GM23338 (cell line): ENCODE measurements around the gene PHLDB3. TPM values are rescaled to one million over a fixed set of nuclear protein-coding genes. Genes with fewer than 3 reads are reported as not detected.

Source experiments
- ATAC-seq: fragments of 200-7000 bp; cut with Tn5 transposase; 3 replicates; pipeline ENCODE4 v1.9.1; 2020
- DNase-seq: peaks from one replicate; pipeline ENCODE4 v3.0.0-alpha.2; 2015; ENCODE audit warnings: low spot score
- H2AFZ ChIP-seq: fragments of 200-600 bp; sonication (generic); 2 replicates; pipeline ENCODE4 v1.8.0; 2016; ENCODE audit warnings: antibody characterized with exemption, mild to moderate bottlenecking, moderate library complexity
- H3F3A ChIP-seq: fragments of 200-600 bp; sonication (generic); replicated peaks from 2 replicates; pipeline ENCODE4 v1.8.0; 2017; ENCODE audit warnings: antibody characterized with exemption, mixed run types, low read depth
- H3K27ac ChIP-seq: fragments of 200-600 bp; sonication (generic); 2 replicates; pipeline ENCODE4 v1.6.1; 2016; ENCODE audit warnings: low read depth
- H3K27me3 ChIP-seq: fragments of 200-600 bp; sonication (generic); 2 replicates; pipeline ENCODE4 v1.8.0; 2016; ENCODE audit warnings: mild to moderate bottlenecking, mixed run types, moderate library complexity; ENCODE audit not compliant: insufficient read depth
- H3K36me3 ChIP-seq: fragments of 200-600 bp; sonication (generic); 2 replicates; pipeline ENCODE4 v1.8.0; 2016; ENCODE audit warnings: mild to moderate bottlenecking; ENCODE audit not compliant: insufficient read depth
- H3K4me1 ChIP-seq: fragments of 200-600 bp; sonication (generic); 2 replicates; pipeline ENCODE4 v1.8.0; 2016; ENCODE audit warnings: mild to moderate bottlenecking, moderate library complexity; ENCODE audit not compliant: insufficient read depth
- H3K4me2 ChIP-seq: fragments of 200-600 bp; sonication (generic); 2 replicates; pipeline ENCODE4 v1.7.1; 2017; ENCODE audit warnings: mixed run types
- H3K4me3 ChIP-seq: fragments of 200-600 bp; sonication (generic); 2 replicates; pipeline ENCODE4 v1.6.1; 2016; ENCODE audit warnings: mixed run types
- H3K79me2 ChIP-seq: fragments of 200-600 bp; sonication (generic); replicated peaks from 2 replicates; pipeline ENCODE4 v1.8.0; 2017; ENCODE audit warnings: mild to moderate bottlenecking; ENCODE audit not compliant: insufficient read depth
- H3K9me2 ChIP-seq: fragments of 200-600 bp; sonication (generic); 2 replicates; pipeline ENCODE4 v1.8.0; 2017; ENCODE audit not compliant: insufficient read depth
- H4K20me1 ChIP-seq: fragments of 200-600 bp; sonication (generic); replicated peaks from 2 replicates; pipeline ENCODE4 v1.8.0; 2017; ENCODE audit warnings: mild to moderate bottlenecking; ENCODE audit not compliant: insufficient read depth
- H3K27ac Mint-ChIP-seq: 2 replicates; pipeline ENCODE4 v1.8.0; 2020; ENCODE audit warnings: inconsistent platforms, mild to moderate bottlenecking, moderate library complexity, mixed read lengths
- H3K27me3 Mint-ChIP-seq: 3 replicates; pipeline ENCODE4 v1.8.0; 2022; ENCODE audit warnings: low read depth, mild to moderate bottlenecking, moderate library complexity, mixed read lengths, inconsistent platforms; ENCODE audit not compliant: insufficient read depth, poor library complexity
- H3K36me3 Mint-ChIP-seq: 3 replicates; pipeline ENCODE4 v1.8.0; 2021; ENCODE audit warnings: low read depth, mild to moderate bottlenecking, inconsistent platforms, moderate library complexity, mixed read lengths
- H3K4me1 Mint-ChIP-seq: 3 replicates; pipeline ENCODE4 v1.8.0; 2020; ENCODE audit warnings: mild to moderate bottlenecking, inconsistent platforms, mixed read lengths
- H3K4me3 Mint-ChIP-seq: 3 replicates; pipeline ENCODE4 v1.8.0; 2021; ENCODE audit warnings: moderate library complexity, mild to moderate bottlenecking, inconsistent platforms, mixed read lengths
- H3K9me3 Mint-ChIP-seq: 3 replicates; pipeline ENCODE4 v1.8.0; 2020; ENCODE audit warnings: moderate library complexity, mild to moderate bottlenecking, inconsistent platforms, mixed read lengths
- CREB1 ChIP-seq: fragments of 250-450 bp; sonication (Bioruptor Pico); IDR thresholded peaks from 2 replicates; pipeline ENCODE4 v1.5.0; 2020; ENCODE audit warnings: low read depth, mild to moderate bottlenecking, moderate library complexity
- NANOG ChIP-seq: IDR thresholded peaks from 2 replicates; pipeline ENCODE4 v1.6.1; 2016; ENCODE audit warnings: antibody characterized with exemption, borderline replicate concordance
- REST ChIP-seq: IDR thresholded peaks from one replicate; pipeline ENCODE4 v1.6.1; 2018; ENCODE audit warnings: antibody characterized with exemption; ENCODE audit not compliant: unreplicated experiment
- ZNF114 ChIP-seq: fragments of 250-450 bp; sonication (Bioruptor Pico); IDR thresholded peaks from 2 replicates; pipeline ENCODE4 v1.5.0; 2020; ENCODE audit warnings: mild to moderate bottlenecking, moderate library complexity
- ZNF331 ChIP-seq: fragments of 250-450 bp; sonication (Bioruptor Pico); IDR thresholded peaks from 2 replicates; pipeline ENCODE4 v1.5.0; 2020; ENCODE audit warnings: low read depth, mild to moderate bottlenecking, moderate library complexity
- ZNF462 ChIP-seq: fragments of 250-450 bp; sonication (Bioruptor Pico); IDR thresholded peaks from 2 replicates; pipeline ENCODE4 v1.5.0; 2020; ENCODE audit warnings: mild to moderate bottlenecking, moderate library complexity
- polyA plus RNA-seq: library from polyadenylated mRNA; unstranded; fragments of >200 nt; fragmentation: Nextera tagmentation; extraction: Ambion mirVana; gene quantifications from 2 replicates; pipeline ENCODE4 v1.2.1, GENCODE V29; 2016
- total RNA-seq: library from RNA; depleted of rRNA; stranded (reverse); fragments of >200 nt; shearing (Covaris generic); gene quantifications from 2 replicates; pipeline ENCODE4 v1.2.3, GENCODE V29; 2014

The PHLDB3 gene
- total and polyA plus RNA-seq, 2 experiments from 2014 or later = 6.3 to 15.4 TPM

- H3K27me3 ChIP-seq = 0 out of 2 replicates have a peak, but pooled peaks cover 8% of the 10 kb centered on the region
- peaks cover 6% of the 10 kb centered on the region; the same call in 1 of the 2 replicates for H3K4me1 ChIP-seq
- peak overlapping the region; percentile 57 for H3K4me3 ChIP-seq
- peak overlapping the region; percentile 87 for H3K4me2 ChIP-seq
- H3K27ac Mint-ChIP-seq = 0 out of 2 replicates have a peak overlapping the region, but pooled peaks have one; percentile 40
- DNase-seq (no peak), ATAC-seq (no peak)
- peak overlapping the region; percentile 83 for H3K4me3 Mint-ChIP-seq
- H3K9me2 ChIP-seq = 0 out of 2 replicates have a peak, but pooled peaks cover 3% of the 10 kb centered on the region
- peaks cover 9% of the 10 kb centered on the region for H3K9me3 Mint-ChIP-seq
- H3K79me2 ChIP-seq = no peaks in the 10 kb centered on the region
- H2AFZ ChIP-seq = peak overlapping the region; percentile 33; the same call in 1 of the 2 replicates
- H3K36me3 ChIP-seq = peaks cover 15% of the 10 kb centered on the region
- H3K27me3 Mint-ChIP-seq = peaks cover 4% of the 10 kb centered on the region
- H4K20me1 ChIP-seq = no peaks in the 10 kb centered on the region; the same call in none of the 2 replicates
- peaks cover 12% of the 10 kb centered on the region for H3F3A ChIP-seq
- H3K36me3 Mint-ChIP-seq = peaks cover 24% of the 10 kb centered on the region
- TF ChIP-seq ZNF114 (CRISPR knock-in tag) (no peak), CREB1 (no peak), REST (no peak), ZNF462 (CRISPR knock-in tag) (no peak), ZNF331 (no peak), NANOG (no peak)
- H3K27ac ChIP-seq = peak overlapping the region; percentile 43
- peaks cover 10% of the 10 kb centered on the region for H3K4me1 Mint-ChIP-seq
These were observed 29.8 kb upstream of the PHLDB3 start for GRCh38 chr19:43534305-43534815.
